HG03103 (cell line): Measurements from ENCODE around the gene RSPO4.
A peak's percentile ranks its signal among the peaks of the same experiment; 100 is the strongest.
"Not testable (repeated sequence)": the region's sequence is repeated elsewhere in the genome, so short reads cannot be mapped to it uniquely, and the experiment has no call there.

Source experiments
- ATAC-seq: cut with Tn5 transposase; IDR thresholded peaks from one replicate; pipeline ENCODE4 v1.9.1; 2021; ENCODE audit warnings: low read depth; ENCODE audit not compliant: unreplicated experiment

Gene RSPO4

DNA sequence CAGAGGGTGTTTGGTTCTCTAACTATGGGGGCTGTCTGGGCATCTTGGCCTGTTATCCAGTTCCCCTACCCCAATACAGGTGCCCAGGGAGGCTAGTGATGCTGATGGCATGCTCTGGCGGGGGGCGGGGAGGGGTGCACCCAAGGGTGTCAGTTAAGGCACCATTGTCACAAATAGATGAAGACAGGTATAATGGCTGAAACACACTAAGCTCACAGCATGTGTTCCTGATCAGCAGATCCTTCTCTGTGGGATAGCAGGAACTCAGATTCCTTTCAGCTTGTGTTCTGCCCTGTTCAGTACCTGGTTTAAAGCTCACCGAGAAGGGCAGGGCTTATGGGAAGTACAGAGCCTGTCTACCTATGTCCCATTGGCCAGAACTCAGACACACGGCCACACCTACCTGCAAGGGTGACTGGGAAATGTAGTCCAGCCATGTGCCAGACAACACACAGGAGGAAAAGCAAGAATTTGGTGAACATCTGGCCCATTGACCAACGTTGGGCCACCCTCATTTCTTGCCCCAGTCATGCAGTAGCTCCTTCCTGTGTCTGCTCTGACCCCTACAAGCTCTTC is 3.4 kb upstream of the RSPO4 start:
- peak; percentile 65 for ATAC-seq

DNA sequence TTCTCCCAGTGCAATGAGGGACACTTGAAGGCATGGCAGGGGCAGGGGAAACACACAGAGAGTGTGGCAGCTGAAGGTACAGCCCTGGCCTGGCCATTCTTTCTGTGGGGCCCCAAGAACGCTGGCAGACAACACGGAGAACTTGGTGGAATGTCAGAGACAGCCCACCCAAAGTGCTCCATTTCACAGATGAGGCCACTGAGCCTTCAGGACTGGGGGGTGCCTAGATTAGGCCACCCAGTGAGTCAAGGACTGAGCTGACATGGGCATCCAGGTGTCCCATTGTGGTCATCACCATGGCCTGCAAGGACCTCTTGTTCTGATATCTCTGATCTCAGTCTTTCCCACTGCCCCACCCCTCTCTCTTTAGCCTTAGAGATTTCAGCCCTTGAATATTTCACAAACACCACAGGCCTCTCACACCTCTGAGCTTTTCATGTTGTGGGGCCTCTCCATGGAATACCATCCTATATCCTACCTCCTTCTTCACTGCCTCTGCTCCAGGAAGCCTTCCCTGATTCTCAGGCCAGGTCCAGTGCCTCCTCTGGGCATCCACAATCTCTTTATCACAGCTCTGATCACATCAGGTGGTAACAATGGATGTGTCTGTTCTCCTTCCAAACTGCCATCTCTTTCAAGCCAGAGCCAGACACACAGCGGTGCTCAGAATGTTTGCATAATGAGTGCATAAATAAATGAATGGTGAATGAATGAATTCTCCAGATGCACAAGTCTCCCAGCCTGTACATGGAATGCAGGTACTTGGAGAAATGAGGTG is 2.0 kb upstream of the RSPO4 start:
- ATAC-seq, result no peak

DNA sequence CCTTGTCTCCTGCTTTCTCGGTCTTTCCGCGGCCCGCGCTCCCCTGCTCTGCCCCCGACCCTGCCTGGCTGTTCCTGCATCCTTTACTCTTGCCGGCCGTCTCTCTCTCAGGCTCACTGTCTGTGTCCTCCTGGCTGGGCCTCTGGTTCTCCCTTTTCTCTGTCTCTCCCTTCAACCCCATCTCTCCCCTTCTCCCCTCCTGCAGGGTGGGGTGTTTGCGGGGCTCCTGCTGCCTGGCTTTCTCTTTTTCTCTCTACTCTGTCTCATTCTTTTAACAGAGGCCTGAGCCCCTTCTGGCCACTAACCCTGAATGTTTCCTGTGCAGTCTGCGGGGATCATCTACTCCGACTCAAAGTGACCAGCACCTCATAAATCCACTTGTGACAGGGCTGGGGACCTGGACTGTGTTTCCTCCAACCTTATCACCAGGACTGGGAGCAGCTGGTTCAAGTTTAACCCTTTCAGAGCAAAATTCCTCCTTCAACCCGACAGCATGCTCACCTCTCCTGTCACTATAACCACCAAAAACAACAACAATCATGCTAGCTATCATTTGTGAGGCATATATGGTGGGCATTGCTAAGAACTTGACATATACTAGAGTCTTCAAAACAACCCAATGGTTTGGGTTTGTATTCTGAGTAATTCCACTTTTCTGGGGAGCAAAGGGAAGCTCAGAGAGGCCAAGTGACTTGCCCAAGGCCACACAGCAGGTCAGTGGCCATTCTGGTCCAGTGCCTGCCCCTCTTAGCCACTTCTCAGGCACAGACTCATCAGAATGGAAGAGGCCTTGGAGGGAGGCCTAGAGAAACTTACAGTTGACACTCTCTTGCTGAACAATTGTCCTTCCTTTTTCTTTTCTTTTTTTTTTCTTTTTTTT is 811 bp upstream of the RSPO4 start:
- ATAC-seq, result no peak

DNA sequence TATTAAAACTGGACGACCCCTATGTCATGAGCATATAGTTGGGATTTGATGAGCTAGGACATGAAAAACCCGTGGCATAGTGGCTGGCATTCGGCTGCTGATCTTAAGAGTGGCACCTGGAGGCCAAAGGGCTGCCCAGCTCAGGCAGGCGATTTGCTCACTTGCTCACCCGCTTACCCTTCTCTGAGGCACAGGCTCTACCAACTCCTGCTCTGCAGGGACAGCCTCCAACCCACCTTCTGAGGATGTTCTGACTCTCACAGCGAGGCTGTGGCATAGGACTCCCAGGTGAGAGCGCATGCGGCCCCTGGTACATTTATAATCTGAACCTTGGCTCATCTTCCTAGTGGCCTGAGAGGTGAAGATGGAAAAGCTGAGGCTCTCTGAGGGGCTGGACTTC is 995 bp downstream of the RSPO4 start:
- no peak for ATAC-seq

DNA sequence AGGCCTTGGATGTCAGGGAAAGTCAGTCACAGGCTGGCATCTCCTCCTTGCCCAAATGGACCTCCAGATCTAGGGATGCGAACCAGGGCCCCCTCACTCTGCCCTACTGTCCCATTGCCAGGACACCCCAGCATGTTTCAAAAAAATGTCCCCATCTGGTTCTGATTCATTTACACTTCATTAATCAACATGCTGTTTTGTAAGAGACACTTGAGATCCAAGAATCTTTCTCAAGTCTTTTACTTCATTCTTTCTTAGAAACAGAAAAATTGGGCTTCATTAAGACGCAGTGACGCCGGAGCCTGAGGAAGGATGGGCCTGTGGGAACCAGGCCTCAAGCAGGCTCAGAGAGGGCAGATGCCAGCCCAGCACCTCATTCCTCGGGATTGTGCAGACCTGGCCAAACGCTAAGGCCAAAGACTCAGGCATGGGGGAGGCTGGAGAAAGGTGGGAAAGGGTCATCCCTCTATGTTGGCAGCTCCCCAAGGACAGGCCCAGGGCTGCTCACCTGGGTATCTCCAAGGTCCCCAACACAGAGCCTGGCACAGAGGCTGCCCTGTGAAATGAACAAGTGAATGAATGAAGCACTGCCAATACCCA is 3.8 kb downstream of the RSPO4 start:
- no peak for ATAC-seq

DNA sequence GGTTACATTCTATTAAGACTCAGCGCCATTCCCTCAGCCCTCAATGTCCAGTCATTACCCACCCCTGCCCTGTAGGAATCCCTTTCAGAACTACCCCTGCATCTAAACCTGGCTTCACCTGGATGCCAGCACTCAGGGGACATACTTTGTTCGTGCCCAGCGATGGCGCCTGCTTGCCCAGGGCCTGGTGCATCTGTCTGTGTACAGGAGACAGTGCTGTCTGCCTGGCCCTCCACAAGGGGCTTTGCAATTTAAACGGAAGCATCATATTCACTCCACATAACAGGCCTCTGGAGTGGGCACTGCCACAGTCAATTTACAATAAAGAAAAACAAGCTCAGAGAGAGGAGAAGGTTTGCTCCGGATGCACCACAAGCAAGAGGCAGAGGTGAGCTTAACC is 4.6 kb downstream of the RSPO4 start:
- ATAC-seq, result no peak

DNA sequence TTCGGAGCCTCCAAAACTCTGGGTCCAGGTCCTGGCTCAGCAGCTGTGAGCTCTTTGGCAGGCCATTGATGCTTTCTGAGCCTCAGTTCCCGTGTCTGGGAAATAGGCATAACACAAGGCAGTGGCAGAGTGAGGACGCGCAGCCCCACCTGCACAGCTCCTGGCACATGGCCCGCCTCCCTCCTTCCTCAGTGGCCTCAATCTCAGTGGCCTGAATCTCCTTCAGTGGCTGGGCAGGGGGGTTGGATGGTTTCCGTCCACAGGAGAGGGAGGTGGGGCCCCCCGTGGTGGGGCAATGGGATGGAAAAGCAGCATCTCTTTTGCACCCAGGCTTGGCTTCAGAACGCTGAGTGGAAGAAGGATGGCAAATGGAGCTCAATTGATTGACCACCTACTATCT is 5.1 kb downstream of the RSPO4 start:
- ATAC-seq, result no peak

DNA sequence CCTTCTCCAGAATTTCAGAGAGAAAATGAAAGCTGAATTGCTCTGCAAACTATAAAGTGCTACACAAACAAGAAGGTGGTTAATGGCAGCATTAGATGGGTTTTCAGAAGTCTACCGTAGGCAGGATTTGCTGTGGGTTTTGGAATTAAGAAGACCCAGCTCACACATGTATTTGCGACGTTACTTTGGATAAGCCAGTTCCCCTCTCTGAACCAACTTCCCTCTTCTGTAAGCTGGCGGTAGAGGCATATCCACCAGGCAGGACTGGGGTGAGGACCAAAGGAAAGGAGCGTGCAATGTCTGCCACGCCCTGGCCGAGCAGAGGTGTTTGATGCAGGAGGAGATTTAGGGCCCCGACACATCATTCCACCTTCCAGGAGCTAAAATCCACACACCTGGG is 6.9 kb downstream of the RSPO4 start:
- ATAC-seq, result no peak

DNA sequence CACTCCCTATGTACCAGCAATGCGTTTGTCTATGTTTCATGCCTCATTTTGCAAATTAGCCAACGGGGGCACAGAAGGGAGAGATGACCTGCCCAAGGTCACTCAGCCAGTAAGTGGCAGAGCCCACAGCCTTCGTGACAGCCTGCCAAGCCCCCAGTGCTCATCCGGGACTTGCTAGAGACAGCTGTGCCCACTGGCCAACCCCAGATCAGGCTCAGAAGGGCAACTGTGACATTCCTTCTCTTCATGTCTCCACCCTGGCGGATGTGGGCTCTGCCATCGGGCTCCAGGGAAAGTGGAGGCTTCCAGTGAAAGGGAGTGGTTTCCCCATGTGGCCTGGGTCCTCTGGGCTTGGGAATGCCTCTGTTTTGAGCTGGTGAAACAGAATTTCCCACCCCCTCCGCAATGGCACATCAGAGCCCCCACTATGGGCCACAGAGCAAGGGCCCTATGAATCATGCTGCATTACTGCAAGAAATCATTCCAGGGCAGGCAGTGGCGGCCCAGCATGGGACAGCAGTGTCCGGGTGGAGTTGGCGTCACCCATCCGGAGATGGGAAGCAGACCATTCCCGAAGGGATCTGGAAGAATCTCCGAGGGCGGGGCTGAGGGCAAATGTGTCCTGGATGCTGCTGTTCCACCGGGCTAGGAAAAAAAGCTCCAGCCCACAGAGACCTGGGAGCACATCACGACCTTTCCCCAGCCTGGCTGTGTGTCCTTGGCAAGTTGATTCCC is 9.1 kb downstream of the RSPO4 start:
- no peak for ATAC-seq

DNA sequence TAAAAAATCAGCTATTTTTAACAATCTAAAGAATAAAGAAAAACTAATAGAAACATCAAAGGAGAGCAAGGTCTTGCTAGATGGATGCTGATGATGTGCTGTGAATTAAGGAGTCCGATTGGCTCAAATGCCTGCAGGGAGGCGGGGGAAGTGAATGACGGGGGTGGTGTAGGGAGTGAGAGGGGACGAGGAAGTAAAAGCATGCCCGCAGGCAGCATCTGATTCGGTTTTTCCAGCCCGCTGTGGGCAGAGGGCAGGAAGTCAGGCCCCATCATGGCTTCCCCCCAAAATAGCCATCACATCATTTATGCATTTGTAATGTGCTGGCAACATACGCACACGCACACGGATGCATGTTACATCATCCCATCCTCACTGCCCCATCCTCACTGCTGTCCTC is 10.3 kb downstream of the RSPO4 start:
- no peak for ATAC-seq

DNA sequence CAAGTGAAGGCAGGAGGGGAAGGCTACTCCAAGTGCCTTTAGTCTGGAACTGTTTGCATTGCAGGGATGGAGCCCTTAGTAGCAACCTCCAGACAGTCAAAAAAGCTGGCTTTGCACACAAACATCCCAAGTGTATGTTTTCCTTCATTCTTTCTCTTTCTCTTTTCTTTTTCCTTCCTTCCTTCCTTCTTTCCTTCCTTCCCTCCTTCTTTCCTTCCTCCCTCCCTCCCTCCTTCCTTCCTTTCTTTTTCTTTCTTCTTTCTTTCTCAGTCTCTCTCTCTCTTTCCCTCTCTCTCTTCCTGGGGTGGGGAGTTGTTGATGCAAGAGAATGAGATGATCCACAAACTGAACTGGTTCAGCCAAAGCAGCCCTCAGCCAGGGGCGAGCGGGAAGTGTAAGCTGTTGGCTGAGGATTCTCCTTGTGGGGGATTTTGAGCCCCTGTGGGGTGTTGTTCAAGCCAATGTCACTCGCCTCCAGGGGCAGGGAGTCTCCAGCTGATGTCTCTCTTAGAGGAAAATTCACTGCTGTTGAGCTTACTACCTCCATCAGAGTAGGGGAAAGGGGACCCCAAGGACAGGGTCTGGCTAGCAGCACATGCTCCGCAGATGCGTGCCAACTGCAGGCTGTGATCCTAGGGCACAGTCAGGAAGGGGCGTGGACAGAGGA is 11.7 kb downstream of the RSPO4 start:
- no peak for ATAC-seq

DNA sequence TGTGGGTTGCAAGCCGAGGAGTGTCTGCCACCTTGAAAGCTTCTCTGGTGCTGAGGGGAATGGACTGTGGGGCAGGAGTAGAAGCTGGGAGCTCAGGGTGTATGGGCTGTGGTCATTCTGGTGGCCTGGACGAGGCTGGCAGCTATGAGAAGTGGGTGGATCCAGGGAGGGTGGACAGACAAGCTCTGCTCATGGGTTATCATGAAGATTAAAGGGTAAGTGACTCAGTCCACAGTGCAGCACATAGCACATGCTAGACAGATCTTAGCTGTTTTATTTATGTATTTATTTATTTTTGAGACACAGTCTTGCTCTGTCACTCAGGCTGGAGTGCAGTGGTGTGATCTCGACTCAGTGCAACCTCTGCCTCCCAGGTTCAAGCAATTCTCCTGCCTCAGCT is 13.8 kb downstream of the RSPO4 start:
- no peak for ATAC-seq

DNA sequence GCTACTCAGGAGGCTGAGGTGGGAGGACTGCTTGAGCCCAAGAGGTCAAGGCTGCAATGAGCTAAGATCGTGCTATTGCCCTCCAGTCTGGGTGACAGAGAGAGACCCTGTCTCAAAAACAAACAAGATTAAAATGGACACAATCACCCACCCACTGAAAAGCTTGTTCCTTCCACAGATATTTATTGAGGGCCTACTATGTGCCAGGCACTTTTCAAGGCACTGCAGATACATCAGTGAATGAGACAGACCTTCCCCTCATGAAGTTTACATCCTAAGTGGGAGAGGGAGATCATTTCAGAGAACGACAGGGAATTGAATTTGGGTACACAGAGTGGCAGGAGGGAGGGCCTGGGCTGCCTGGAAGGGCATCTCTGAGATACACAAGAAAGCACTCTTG is 14.4 kb downstream of the RSPO4 start:
- no peak for ATAC-seq

DNA sequence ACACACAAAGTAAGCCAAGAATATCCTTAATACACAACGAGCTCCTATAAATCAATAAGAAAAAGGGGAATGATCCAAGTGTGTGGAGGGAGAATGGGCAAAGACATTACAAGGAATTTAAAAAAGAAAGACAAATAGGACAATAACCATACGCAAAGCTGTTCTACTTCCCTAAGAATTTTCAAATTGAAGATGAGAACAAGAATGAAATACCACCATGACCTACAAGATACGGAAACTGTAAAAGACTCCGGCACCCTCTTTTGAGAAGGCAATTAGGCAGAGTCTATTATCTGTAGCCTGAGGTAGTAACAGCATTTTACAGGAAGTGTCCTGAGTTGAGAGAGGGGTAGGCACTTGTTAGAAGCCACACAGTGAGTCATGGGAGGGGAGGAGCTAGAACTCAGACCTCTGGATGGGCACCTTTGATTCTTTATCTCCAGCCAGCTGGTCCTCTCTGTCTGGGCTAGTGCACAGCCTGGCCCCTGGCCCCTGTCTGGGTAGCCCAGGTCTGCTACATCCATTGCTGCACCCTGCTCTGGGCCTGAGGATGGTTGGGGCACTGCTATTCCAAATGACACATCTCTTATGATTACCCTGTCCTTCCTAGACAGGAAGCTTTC is 15.3 kb downstream of the RSPO4 start:
- no peak for ATAC-seq

DNA sequence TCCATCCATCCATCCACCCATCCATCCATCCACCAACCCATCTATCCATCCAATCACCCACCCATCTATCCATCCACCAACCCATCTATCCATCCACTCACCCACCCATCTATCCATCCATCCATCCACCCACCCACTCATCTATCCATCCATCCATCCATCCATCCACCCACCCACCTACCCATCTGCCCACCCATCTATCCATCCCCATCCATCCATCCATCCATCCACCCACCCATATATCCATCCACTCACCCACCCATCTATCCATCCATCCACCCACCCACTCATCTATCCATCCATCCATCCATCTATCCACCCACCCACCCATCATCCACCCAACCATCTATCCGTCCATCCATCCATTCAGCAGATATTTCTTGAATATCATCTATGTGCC is 17.1 kb downstream of the RSPO4 start:
- ATAC-seq, result not testable (repeated sequence)

DNA sequence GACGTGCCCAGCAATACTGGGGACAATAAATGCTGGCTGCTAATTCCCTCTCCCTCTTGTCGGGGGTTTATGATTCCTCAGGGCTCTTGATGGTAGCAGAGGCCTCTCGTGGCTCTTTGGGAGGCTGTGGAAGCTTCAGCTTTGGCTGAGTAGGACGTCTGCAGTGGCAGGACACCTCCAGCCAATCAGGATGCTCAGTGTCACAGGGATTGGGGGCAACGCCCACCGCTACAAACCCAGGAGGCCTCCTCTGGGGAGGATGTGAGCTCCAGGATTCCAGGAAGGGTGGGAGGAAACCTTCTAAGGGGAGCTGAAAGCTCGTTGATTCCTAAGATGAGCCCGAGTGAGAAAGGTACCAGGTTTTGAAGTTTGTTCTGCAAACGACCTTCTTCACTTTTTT is 19.4 kb downstream of the RSPO4 start:
- no peak for ATAC-seq

DNA sequence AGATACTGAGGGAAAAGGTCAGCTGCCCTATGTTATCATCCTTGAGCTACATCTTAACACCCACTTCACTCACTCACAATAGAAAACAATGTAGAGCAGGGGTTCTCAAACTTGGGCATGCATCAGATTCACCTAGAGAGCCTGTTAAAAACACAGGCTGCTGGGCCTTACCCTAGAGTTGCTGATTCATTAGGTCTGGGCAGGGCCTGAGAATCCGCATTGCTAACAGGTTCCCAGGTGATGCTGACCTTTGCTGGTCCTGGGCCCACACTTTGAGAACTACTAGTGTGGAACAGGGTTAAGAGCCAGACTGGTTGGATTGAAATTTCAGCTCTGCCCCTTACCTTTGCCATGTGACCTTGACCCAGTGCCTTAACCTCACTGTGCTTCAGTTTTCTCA is 25.1 kb downstream of the RSPO4 start:
- no peak for ATAC-seq

DNA sequence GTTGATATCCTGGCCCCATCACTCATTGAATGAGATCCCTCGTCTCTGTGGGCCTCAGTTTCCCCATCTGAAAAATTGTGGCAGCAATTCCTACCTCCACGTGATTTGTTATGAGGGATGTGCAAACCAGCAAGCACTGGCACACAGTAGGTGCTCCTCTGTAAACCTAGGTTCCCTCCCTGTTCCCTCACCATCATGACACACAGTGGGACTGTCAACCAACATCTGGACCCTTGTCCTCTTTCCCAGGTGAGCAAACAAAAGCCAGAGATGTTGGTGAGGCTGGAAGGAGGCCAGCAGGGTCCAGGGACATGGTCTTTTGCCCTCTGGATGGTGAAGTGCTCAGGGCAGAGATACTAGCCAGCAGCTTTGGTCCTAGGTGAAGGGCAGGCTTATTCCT is 26.1 kb downstream of the RSPO4 start:
- no peak for ATAC-seq

DNA sequence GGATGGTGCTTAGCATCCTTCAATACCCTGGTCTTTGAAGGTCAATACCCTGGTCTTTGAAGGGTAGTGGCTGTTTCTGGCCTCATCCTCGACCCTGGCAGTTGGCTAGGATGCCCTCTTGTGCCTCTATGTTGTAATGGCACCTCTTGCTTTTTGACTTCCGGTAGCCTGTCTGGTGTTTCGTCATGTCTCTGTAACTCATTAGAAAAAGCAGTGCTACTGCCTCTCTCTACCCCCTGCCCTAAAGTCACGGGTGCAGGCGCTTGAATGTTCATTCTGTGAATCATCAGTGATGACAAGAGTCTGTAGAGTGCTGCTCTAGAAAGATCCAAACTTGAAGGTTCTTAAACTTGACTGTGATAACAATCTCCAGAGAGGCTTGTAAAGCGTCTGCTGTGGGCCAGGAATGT is 28.3 kb downstream of the RSPO4 start:
- ATAC-seq, result no peak

DNA sequence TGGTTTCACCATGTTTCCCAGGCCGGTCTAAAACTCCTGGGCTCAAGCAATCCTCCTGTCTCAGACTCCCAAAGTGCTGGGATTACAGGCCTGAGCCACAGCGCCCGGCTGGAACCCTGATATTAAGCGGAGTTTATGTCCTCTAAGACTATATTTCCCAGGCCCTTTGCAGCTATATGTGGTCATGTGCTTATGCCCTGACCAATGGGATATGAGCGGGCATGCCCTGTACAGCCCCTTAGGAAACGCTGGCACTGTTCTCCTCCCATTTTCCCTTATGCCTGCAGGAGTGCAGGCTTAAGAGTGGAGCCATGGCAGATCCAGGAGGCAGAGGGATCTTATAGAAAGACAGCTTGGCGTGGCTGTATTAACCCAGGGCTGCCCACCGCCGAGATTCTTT is 29.9 kb downstream of the RSPO4 start:
- no peak for ATAC-seq
